Fibroblast of peridontal ligament (primary cell): ENCODE measurements around the gene RAB5IF.
A peak's percentile ranks its signal among the peaks of the same experiment; 100 is the strongest.
"Not testable (repeated sequence)": the region's sequence is repeated elsewhere in the genome, so short reads cannot be mapped to it uniquely, and the experiment has no call there.

Source experiments
- DNase-seq: peaks from one replicate; pipeline ENCODE4 v3.0.0-alpha.2; 2010; ENCODE audit errors: extremely low read depth

Gene RAB5IF

GRCh38 chr20:36605399-36606157 lies at the start of gene RAB5IF:
RAB5IF (plus strand) TSS chr20:36605779; CDS start chr20:36605952, 173 bp downstream.
- DNase-seq: peak; percentile 98

GRCh38 chr20:36562724-36563123 lies 42.9 kb upstream of the RAB5IF start:
- no peak for DNase-seq

- no peak for DNase-seq
These were observed 42.2 kb upstream of the RAB5IF start for GRCh38 chr20:36563374-36563773.

GRCh38 chr20:36564078-36564725 lies 41.4 kb upstream of the RAB5IF start:
- DNase-seq: not testable (repeated sequence)

- DNase-seq: not testable (repeated sequence)
These were observed 40.9 kb upstream of the RAB5IF start for GRCh38 chr20:36564726-36565121.

GRCh38 chr20:36565520-36565919 lies 40.1 kb upstream of the RAB5IF start:
- DNase-seq: no peak

GRCh38 chr20:36569847-36570429 lies 35.6 kb upstream of the RAB5IF start:
- peak; percentile 78 for DNase-seq

GRCh38 chr20:36571564-36572504 lies 33.7 kb upstream of the RAB5IF start:
- no peak for DNase-seq

GRCh38 chr20:36572701-36573102 lies 32.9 kb upstream of the RAB5IF start:
- DNase-seq: no peak

- peak; percentile 29 for DNase-seq
These were observed 32.3 kb upstream of the RAB5IF start, which contains the start of gene TGIF2 for GRCh38 chr20:36573103-36573797. TGIF2 (plus strand) TSS chr20:36573597; CDS start chr20:36578775, 5,178 bp downstream.

GRCh38 chr20:36573798-36574365 lies 31.7 kb upstream of the RAB5IF start:
- no peak for DNase-seq

- no peak for DNase-seq
These were observed 31.0 kb upstream of the RAB5IF start for GRCh38 chr20:36574366-36575135.

- no peak for DNase-seq
These were observed 29.5 kb upstream of the RAB5IF start for GRCh38 chr20:36576081-36576445.

GRCh38 chr20:36578356-36579041 lies 27.1 kb upstream of the RAB5IF start:
- DNase-seq: no peak

GRCh38 chr20:36579996-36580545 lies 25.5 kb upstream of the RAB5IF start:
- peak; percentile 59 for DNase-seq

GRCh38 chr20:36582322-36582721 lies 23.3 kb upstream of the RAB5IF start:
- no peak for DNase-seq

GRCh38 chr20:36582821-36583220 lies 22.8 kb upstream of the RAB5IF start:
- no peak for DNase-seq

GRCh38 chr20:36584018-36584481 lies 21.5 kb upstream of the RAB5IF start:
- DNase-seq: no peak
